Measurements from ENCODE around the gene SLC9A3.

SLC9A3 gene

DNA sequence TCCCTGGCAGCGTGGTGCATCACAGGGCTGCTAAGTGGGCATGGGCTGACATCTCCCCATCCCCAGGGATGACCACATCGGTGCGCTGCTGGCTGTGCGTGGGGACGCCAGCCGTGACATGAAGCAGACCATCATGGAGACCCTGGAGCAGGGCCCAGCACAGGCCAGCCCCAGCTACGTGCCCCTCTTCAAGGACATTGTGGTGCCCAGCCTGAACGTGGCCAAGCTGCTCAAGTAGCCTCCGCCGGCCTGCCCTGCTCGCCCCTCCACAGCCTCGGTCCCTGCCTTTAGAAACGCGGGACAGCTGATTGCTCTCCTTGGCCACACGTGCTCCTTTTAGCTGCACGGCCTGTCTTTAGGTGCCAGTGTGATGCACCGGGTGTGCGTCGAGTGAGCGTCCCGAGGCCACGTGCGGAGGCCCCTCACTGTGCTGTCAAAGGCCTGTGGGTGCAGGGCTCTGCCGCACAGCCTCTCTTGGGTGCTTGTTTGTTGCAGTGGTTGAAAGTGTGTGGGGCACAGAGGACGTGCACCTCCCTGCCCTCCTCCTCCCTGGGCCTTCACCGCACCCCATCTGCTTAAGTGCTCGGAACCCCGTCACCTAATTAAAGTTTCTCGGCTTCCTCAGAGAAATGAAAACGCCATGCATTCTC, 57.5 kb downstream of the SLC9A3 start:
- Histone ChIP-seq H3K36me3 (ENCODE audit: insufficient read depth, low read length) (peaks cover 28% of the 10 kb centered on the region), H3K4me3 (ENCODE audit: low read length) (no peak overlapping the region), H3K4me1 (ENCODE audit: insufficient read depth, low read length) (no peaks in the 10 kb centered on the region), H3K27me3 (ENCODE audit: insufficient read depth, low read length) (no peaks in the 10 kb centered on the region), H3K9ac (ENCODE audit: low read depth, low read length) (no peak overlapping the region), H3K27ac (ENCODE audit: low read depth, low read length) (no peak overlapping the region), H3K9me3 (ENCODE audit: insufficient read depth, low read depth, low read length) (no peaks in the 10 kb centered on the region)
- 95% methylated on average over 30 of the region's 30 CpGs for WGBS

GRCh38 chr5:465591-466403, 58.5 kb downstream of the SLC9A3 start:
- Histone ChIP-seq H3K9ac (ENCODE audit: low read depth, low read length) (no peak overlapping the region), H3K36me3 (ENCODE audit: insufficient read depth, low read length) (peaks cover 31% of the 10 kb centered on the region), H3K4me3 (ENCODE audit: low read length) (no peak overlapping the region), H3K4me1 (ENCODE audit: insufficient read depth, low read length) (no peaks in the 10 kb centered on the region), H3K27me3 (ENCODE audit: insufficient read depth, low read length) (no peaks in the 10 kb centered on the region), H3K9me3 (ENCODE audit: insufficient read depth, low read depth, low read length) (no peaks in the 10 kb centered on the region), H3K27ac (ENCODE audit: low read depth, low read length) (no peak overlapping the region)
- WGBS: 93% methylated on average over 29 of the region's 29 CpGs

DNA sequence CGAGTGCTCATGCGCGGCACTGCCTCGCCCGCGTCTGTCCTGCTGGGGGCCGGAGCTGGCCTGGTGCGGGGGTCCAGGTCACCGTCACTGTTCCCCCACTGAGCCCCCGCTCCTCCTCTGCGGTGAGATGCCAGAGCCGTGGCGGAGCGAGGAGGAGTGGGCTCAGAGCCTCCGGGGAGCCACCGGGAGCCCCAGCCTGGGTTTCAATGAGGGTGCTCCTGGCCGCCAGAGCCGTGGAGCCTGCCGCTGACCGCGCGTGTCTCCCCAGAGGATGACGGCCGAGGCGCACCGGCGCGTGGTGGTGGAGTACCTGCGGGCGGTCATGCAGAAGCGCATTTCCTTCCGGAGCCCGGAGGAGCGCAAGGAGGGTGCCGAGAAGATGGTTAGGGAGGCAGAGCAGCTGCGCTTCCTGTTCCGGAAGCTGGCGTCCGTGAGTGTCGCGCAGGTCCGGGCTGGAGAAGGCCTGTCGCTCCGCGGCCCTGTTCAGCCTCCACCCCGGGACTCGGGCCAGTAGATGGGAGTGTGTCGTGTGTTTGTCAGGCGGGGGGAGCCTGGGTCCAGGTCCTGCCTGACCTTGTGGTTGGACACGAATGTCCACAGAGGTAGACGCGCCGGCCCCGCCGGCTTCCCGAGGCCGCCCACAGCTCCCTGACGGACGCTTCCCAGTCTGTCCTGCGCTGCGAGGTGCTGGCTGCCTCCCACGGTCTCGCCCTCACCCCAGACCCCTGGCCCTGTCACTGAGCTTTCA, 59.2 kb downstream of the SLC9A3 start:
- H3K9ac ChIP-seq (ENCODE audit: low read depth, low read length): no peak overlapping the region
- 96% methylated on average over 63 of the region's 63 CpGs for WGBS
- H3K4me1 ChIP-seq (ENCODE audit: insufficient read depth, low read length): no peaks in the 10 kb centered on the region
- no peak overlapping the region for H3K4me3 ChIP-seq (ENCODE audit: low read length)
- no peaks in the 10 kb centered on the region for H3K27me3 ChIP-seq (ENCODE audit: insufficient read depth, low read length)
- H3K27ac ChIP-seq (ENCODE audit: low read depth, low read length): no peak overlapping the region
- peaks cover 39% of the 10 kb centered on the region for H3K36me3 ChIP-seq (ENCODE audit: insufficient read depth, low read length)
- no peaks in the 10 kb centered on the region for H3K9me3 ChIP-seq (ENCODE audit: insufficient read depth, low read depth, low read length)

DNA sequence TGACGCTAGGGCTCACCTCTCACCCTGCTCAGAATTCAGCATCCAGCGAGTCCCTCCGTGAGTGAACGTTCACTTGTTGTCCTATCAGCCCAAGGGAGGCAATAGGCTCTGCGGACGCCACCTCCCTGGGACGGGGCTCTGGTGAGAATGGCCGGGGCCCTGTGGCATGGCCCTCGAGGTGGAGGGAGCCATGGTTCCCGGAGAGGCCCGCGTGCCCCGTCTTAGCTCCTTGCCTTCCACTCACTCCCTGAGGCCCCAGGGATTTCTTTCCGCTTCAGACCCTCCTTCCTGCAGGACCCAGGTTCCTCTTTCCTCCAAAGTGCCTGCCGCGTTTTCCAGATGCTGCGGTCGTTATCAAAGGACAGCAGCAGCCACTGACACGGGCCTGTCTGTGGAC, 59.8 kb downstream of the SLC9A3 start:
- Histone ChIP-seq H3K27me3 (ENCODE audit: insufficient read depth, low read length) (no peaks in the 10 kb centered on the region), H3K27ac (ENCODE audit: low read depth, low read length) (no peak overlapping the region), H3K4me1 (ENCODE audit: insufficient read depth, low read length) (no peaks in the 10 kb centered on the region), H3K36me3 (ENCODE audit: insufficient read depth, low read length) (peaks cover 45% of the 10 kb centered on the region), H3K4me3 (ENCODE audit: low read length) (no peak overlapping the region), H3K9me3 (ENCODE audit: insufficient read depth, low read depth, low read length) (no peaks in the 10 kb centered on the region), H3K9ac (ENCODE audit: low read depth, low read length) (no peak overlapping the region)
- whole genome bisulfite sequencing: 94% methylated on average over 19 of the region's 19 CpGs

DNA sequence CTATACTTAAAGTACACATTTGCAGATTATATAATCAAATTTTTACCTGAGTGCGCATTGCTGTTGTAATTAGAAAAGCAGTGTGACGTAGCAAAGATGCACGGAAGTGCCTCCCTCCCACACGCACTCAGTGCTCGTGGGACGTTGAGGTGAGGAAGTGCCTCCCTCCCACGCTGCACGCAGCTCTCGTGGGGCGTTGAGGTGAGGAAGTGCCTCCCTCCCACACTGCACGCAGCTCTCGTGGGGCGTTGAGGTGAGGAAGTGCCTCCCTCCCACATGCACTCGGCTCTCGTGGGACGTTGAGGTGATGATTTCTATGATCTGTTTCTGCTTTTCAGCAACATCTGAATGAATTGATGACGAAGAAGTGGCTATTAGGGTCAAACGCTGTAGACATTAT, 60.3 kb downstream of the SLC9A3 start:
- Histone ChIP-seq H3K9ac (ENCODE audit: low read depth, low read length) (no peak overlapping the region), H3K27me3 (ENCODE audit: insufficient read depth, low read length) (no peaks in the 10 kb centered on the region), H3K36me3 (ENCODE audit: insufficient read depth, low read length) (peaks cover 50% of the 10 kb centered on the region), H3K27ac (ENCODE audit: low read depth, low read length) (no peak overlapping the region), H3K4me1 (ENCODE audit: insufficient read depth, low read length) (no peaks in the 10 kb centered on the region), H3K4me3 (ENCODE audit: low read length) (no peak overlapping the region), H3K9me3 (ENCODE audit: insufficient read depth, low read depth, low read length) (no peaks in the 10 kb centered on the region)
- 92% methylated on average over 18 of the region's 18 CpGs for WGBS

DNA sequence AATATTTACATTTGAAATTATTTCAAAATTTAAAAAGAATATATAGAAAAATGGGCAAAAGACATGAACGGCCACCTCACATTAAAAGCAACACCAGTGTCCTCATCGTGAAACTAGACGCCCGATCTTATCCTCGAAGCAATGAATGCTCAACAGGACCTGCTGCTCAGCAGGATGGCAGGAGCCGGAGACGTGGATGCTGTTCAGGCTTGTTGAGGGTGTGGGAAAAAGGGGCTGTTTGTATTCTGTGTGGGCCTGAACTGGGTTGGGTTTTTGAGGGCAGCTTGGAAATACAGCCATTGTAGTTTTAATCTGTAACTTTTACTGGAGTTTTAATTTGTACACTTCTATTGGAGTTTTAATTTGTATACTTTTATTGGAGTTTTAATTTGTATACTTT, 60.9 kb downstream of the SLC9A3 start:
- Histone ChIP-seq H3K27ac (ENCODE audit: low read depth, low read length) (no peak overlapping the region), H3K4me3 (ENCODE audit: low read length) (no peak overlapping the region), H3K9me3 (ENCODE audit: insufficient read depth, low read depth, low read length) (no peaks in the 10 kb centered on the region), H3K27me3 (ENCODE audit: insufficient read depth, low read length) (no peaks in the 10 kb centered on the region), H3K36me3 (ENCODE audit: insufficient read depth, low read length) (peaks cover 53% of the 10 kb centered on the region), H3K4me1 (ENCODE audit: insufficient read depth, low read length) (no peaks in the 10 kb centered on the region), H3K9ac (ENCODE audit: low read depth, low read length) (no peak overlapping the region)
- WGBS: 91% methylated on average over 7 of the region's 7 CpGs

GRCh38 chr5:462051-462481, 62.2 kb downstream of the SLC9A3 start:
- Histone ChIP-seq H3K36me3 (ENCODE audit: insufficient read depth, low read length) (peaks cover 66% of the 10 kb centered on the region), H3K27me3 (ENCODE audit: insufficient read depth, low read length) (no peaks in the 10 kb centered on the region), H3K27ac (ENCODE audit: low read depth, low read length) (no peak overlapping the region), H3K9ac (ENCODE audit: low read depth, low read length) (no peak overlapping the region), H3K9me3 (ENCODE audit: insufficient read depth, low read depth, low read length) (no peaks in the 10 kb centered on the region), H3K4me3 (ENCODE audit: low read length) (no peak overlapping the region), H3K4me1 (ENCODE audit: insufficient read depth, low read length) (no peaks in the 10 kb centered on the region)
- WGBS: 97% methylated on average over 24 of the region's 24 CpGs

DNA sequence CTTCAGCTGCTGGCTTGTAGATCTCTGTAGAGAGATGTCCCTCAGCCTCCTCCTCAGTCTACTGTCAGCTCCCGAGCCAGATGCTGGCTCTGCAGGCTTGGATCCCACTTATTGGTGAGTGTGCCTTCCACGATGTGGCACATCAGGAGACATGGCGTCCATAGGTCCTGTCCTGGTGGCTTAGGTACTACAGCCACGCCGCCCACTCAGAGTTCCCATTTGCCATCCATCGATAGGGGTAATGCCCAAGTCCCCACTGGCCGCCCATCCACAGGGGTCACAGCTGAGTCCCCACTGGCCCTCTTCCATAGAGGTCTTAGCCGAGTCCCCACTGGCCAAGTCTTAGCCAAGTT, 64.0 kb downstream of the SLC9A3 start:
- H3K27ac ChIP-seq (ENCODE audit: low read depth, low read length): no peak overlapping the region
- WGBS: 94% methylated on average over 8 of the region's 8 CpGs
- peaks cover under 1% of the 10 kb centered on the region; the same call in 1 of the 2 replicates for H3K4me1 ChIP-seq (ENCODE audit: insufficient read depth, low read length)
- no peaks in the 10 kb centered on the region for H3K9me3 ChIP-seq (ENCODE audit: insufficient read depth, low read depth, low read length)
- H3K27me3 ChIP-seq (ENCODE audit: insufficient read depth, low read length): no peaks in the 10 kb centered on the region
- peaks cover 78% of the 10 kb centered on the region for H3K36me3 ChIP-seq (ENCODE audit: insufficient read depth, low read length)
- H3K9ac ChIP-seq (ENCODE audit: low read depth, low read length): no peak overlapping the region
- H3K4me3 ChIP-seq (ENCODE audit: low read length): no peak overlapping the region

- H3K9ac ChIP-seq (ENCODE audit: low read depth, low read length): no peak overlapping the region
- H3K27me3 ChIP-seq (ENCODE audit: insufficient read depth, low read length): no peaks in the 10 kb centered on the region
- H3K4me3 ChIP-seq (ENCODE audit: low read length): no peak overlapping the region
- H3K4me1 ChIP-seq (ENCODE audit: insufficient read depth, low read length): peaks cover 6% of the 10 kb centered on the region; the same call in 1 of the 2 replicates
- H3K9me3 ChIP-seq (ENCODE audit: insufficient read depth, low read depth, low read length): no peaks in the 10 kb centered on the region
- WGBS: 94% methylated on average over 24 of the region's 24 CpGs
- H3K27ac ChIP-seq (ENCODE audit: low read depth, low read length): no peak overlapping the region
- H3K36me3 ChIP-seq (ENCODE audit: insufficient read depth, low read length): peaks cover 83% of the 10 kb centered on the region
These were observed 64.5 kb downstream of the SLC9A3 start for GRCh38 chr5:459562-460272.

DNA sequence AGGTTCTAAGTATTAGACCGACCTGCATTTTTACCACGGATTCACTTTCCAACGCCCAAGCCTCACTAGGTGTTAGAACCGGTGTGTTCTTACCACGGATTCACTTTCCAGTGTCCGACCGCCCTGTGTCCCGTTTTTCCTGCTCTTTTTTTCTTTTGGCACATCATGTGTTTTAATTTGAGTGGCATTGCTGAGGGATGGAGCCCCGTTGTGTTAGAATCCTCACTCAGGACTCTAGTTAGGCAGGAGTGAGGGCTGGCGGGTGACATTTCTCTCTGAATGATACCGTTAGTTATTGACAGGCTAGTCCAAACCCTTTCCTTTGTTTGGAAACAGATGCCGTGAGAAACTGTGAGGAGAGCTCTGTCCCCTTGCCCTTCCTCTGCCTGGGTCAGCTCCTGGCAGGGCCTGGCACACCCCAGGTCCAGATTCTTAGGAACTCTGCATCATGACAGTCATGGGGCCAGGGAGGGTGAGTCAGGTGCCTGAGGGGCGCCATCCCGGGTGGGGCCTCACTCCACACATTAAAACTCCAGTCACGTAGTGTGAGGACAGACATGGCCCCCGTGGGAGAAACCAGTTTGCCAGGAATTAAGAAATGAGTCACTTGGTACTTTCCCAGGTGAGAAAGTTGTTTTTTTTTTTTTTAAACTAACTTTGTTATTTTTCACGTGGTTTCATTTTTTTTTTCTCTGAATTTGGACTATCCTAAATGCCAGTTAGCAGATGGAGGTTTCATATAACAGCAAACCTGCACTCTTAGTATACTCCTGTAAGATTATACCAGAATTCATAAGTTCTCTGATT, 65.5 kb downstream of the SLC9A3 start:
- no peaks in the 10 kb centered on the region for H3K9me3 ChIP-seq (ENCODE audit: insufficient read depth, low read depth, low read length)
- H3K4me3 ChIP-seq (ENCODE audit: low read length): no peak overlapping the region
- peaks cover 84% of the 10 kb centered on the region for H3K36me3 ChIP-seq (ENCODE audit: insufficient read depth, low read length)
- H3K9ac ChIP-seq (ENCODE audit: low read depth, low read length): no peak overlapping the region
- 92% methylated on average over 16 of the region's 17 CpGs for WGBS
- no peak overlapping the region for H3K27ac ChIP-seq (ENCODE audit: low read depth, low read length)
- no peaks in the 10 kb centered on the region for H3K27me3 ChIP-seq (ENCODE audit: insufficient read depth, low read length)
- peaks cover 10% of the 10 kb centered on the region; the same call in 1 of the 2 replicates for H3K4me1 ChIP-seq (ENCODE audit: insufficient read depth, low read length)

All from HUES64 (cell line).